ENCODE data around the gene CCT7.

Gene CCT7

GRCh38 chr2:73225513-73226360 lies 8.4 kb upstream of the CCT7 start:
- in situ Hi-C loops (cut with MboI; ENCODE audit: low sequenced_read_pairs), result no loop called here

GRCh38 chr2:73227086-73227485 lies 7.0 kb upstream of the CCT7 start:
- in situ Hi-C loops (cut with MboI; ENCODE audit: low sequenced_read_pairs), result no loop called here

- in situ Hi-C loops (cut with MboI; ENCODE audit: low sequenced_read_pairs), result no loop called here
Measured at GRCh38 chr2:73228631-73229030, 5.5 kb upstream of the CCT7 start.

- in situ Hi-C loops (cut with MboI; ENCODE audit: low sequenced_read_pairs), result no loop called here
Measured at GRCh38 chr2:73232403-73233153, 1.5 kb upstream of the CCT7 start.

GRCh38 chr2:73233154-73233931 lies 765 bp upstream of the CCT7 start, which contains the start of gene PRADC1:
TSS of gene PRADC1 (minus strand) at chr2:73233239. CDS start at chr2:73233160, 79 bp downstream.
- in situ Hi-C loops (cut with MboI; ENCODE audit: low sequenced_read_pairs), result no loop called here

GRCh38 chr2:73235315-73236028 lies 1.4 kb downstream of the CCT7 start:
- in situ Hi-C loops (cut with MboI; ENCODE audit: low sequenced_read_pairs), result no loop called here

GRCh38 chr2:73237168-73237567 lies 3.1 kb downstream of the CCT7 start:
- in situ Hi-C loops (cut with MboI; ENCODE audit: low sequenced_read_pairs), result no loop called here

- in situ Hi-C loops (cut with MboI; ENCODE audit: low sequenced_read_pairs), result no loop called here
Measured at GRCh38 chr2:73238149-73238548, 4.0 kb downstream of the CCT7 start.

- in situ Hi-C loops (cut with MboI; ENCODE audit: low sequenced_read_pairs), result no loop called here
Measured at GRCh38 chr2:73238976-73239375, 4.9 kb downstream of the CCT7 start.

- in situ Hi-C loops (cut with MboI; ENCODE audit: low sequenced_read_pairs), result no loop called here
Measured at GRCh38 chr2:73239776-73240175, 5.7 kb downstream of the CCT7 start.

- in situ Hi-C loops (cut with MboI; ENCODE audit: low sequenced_read_pairs), result no loop called here
Measured at GRCh38 chr2:73243884-73244570, 9.9 kb downstream of the CCT7 start.

GRCh38 chr2:73244580-73244979 lies 10.5 kb downstream of the CCT7 start:
- in situ Hi-C loops (cut with MboI; ENCODE audit: low sequenced_read_pairs), result no loop called here

- in situ Hi-C loops (cut with MboI; ENCODE audit: low sequenced_read_pairs), result no loop called here
Measured at GRCh38 chr2:73246850-73247249, 12.7 kb downstream of the CCT7 start.

GRCh38 chr2:73249636-73250035 lies 15.5 kb downstream of the CCT7 start:
- in situ Hi-C loops (cut with MboI; ENCODE audit: low sequenced_read_pairs), result no loop called here

- in situ Hi-C loops (cut with MboI; ENCODE audit: low sequenced_read_pairs), result no loop called here
Measured at GRCh38 chr2:73250872-73251846, 17.1 kb downstream of the CCT7 start.

- in situ Hi-C loops (cut with MboI; ENCODE audit: low sequenced_read_pairs), result no loop called here
Measured at GRCh38 chr2:73252238-73253027, 18.3 kb downstream of the CCT7 start.

GRCh38 chr2:73253400-73253799 lies 19.3 kb downstream of the CCT7 start:
- in situ Hi-C loops (cut with MboI; ENCODE audit: low sequenced_read_pairs), result no loop called here

- in situ Hi-C loops (cut with MboI; ENCODE audit: low sequenced_read_pairs), result no loop called here
Measured at GRCh38 chr2:73253901-73254300, 19.8 kb downstream of the CCT7 start.

All from HL-60/S4 treated with retinoic acid at 250 ng/mL for 4 days and 3 days (cell line).